ENCODE results near the gene MRRF.

- TF ChIP-seq GATA3 (IDR thresholded peaks at IDR 0.05; ENCODE audit: low read depth, low read length) (no peak), GATA2 (IDR thresholded peaks at IDR 0.05; ENCODE audit: low read depth, low read length) (no peak)
Observed at GRCh38 chr9:122314165-122314564, 49.5 kb downstream of the MRRF start.

Measured in SH-SY5Y (cell line).